Left lung (tissue), 10 donors: ENCODE data around the gene AGBL1. TPM values are rescaled to one million over a fixed set of nuclear protein-coding genes. Genes with fewer than 3 reads are reported as not detected.

Source experiments
- ATAC-seq: fragments of 200-7000 bp; cut with Tn5 transposase; one replicate; pipeline ENCODE4 v1.9.1; 2020; ENCODE audit warnings: moderate library complexity
- DNase-seq, 4 donors: peaks; one replicate each; pipeline ENCODE4 v3.0.0-alpha.2; 2013 to 2020
- H3K27ac ChIP-seq, 2 donors: fragments of 200-600 bp; sonication (generic) in 1 of 2; one replicate each; pipeline versions ENCODE4 v1.5.0 to v1.8.0; 2020 to 2021
- H3K27me3 ChIP-seq, 2 donors: fragments of 200-600 bp; sonication (generic) in 1 of 2; one replicate each; pipeline versions ENCODE4 v1.5.0 to v1.8.0; 2020 to 2021
- H3K36me3 ChIP-seq, 2 donors: fragments of 200-600 bp; sonication (generic) in 1 of 2; one replicate each; pipeline versions ENCODE4 v1.5.0 to v1.8.0; 2020 to 2021
- H3K4me1 ChIP-seq, 2 donors: fragments of 200-600 bp; one replicate each; pipeline ENCODE4 v1.8.0; 2021
- H3K4me3 ChIP-seq, 2 donors: fragments of 200-600 bp; sonication (generic) in 1 of 2; one replicate each; pipeline versions ENCODE4 v1.5.0 to v1.8.0; 2020 to 2021; ENCODE audit warnings: mild to moderate bottlenecking in 1 of 2
- H3K9me3 ChIP-seq, 2 donors: fragments of 200-600 bp; sonication (generic) in 1 of 2; one replicate each; pipeline versions ENCODE4 v1.5.0 to v1.8.0; 2020 to 2021
- CTCF ChIP-seq, 2 donors: fragments of 200-600 bp; sonication (generic) in 1 of 2; IDR thresholded peaks; one replicate each; pipeline versions ENCODE4 v1.5.0 to v1.8.0; 2021; ENCODE audit warnings: antibody characterized with exemption in 2 of 2
- intact Hi-C, 2 donors: fragments of 100-400 bp; cut with DNase I; formaldehyde crosslinking; loops; one replicate each; pipeline versions ENCODE4 v1.11.2 to v1.14.2; 2022
- polyA plus RNA-seq, 6 donors: library from polyadenylated mRNA; unstranded; fragments of 120-200 nt; gene quantifications; one replicate each; pipeline ENCODE4 v1.2.1, GENCODE V29; 2013; ENCODE audit not compliant: insufficient read length in 6 of 6
- total RNA-seq, 2 donors: library from RNA; stranded (reverse); fragmentation: NEBNext Ultra II Directional; extraction: Animal tissue kit (Norgen Biotek cat#: 25700); gene quantifications; one replicate each; pipeline ENCODE4 v1.2.1, GENCODE V29; 2021
- donor health status: DM: no; HTN: yes; CAD: no.
- donor health status: DM: no; HTN: no; CAD: no.

AGBL1 gene
- total and polyA plus RNA-seq, 8 donors: 0.01 to 3.3 (median 0.11) TPM; not detected in 1

DNA sequence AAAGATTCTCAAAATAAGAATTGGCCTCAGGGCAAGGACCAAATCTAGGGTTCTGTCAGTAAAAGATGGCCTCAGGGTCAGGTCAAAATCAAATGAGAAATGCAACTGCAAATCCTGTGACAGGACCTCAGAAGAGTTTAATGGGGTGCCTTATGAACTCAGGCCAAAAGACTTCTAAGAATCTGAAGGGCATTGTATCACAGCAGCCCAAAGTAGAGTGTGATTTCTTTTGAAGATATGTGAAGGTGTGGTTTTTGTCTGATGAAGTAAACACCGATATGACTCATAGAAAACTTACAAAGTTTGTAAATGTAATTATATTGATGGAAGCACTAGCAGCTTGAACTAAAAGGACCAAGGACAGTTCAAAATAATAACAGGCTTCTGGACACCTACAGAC is 966.1 kb downstream of the AGBL1 start:
- no peak for DNase-seq
- no peak overlapping the region for H3K27ac ChIP-seq
- no peaks in the 10 kb centered on the region for H3K36me3 ChIP-seq
- ATAC-seq: no peak
- H3K4me3 ChIP-seq: no peak overlapping the region
- H3K27me3 ChIP-seq: no peaks in the 10 kb centered on the region
- H3K9me3 ChIP-seq: no peaks in the 10 kb centered on the region
- TF ChIP-seq CTCF (IDR thresholded peaks at IDR 0.05): no peak
- H3K4me1 ChIP-seq: no peaks in the 10 kb centered on the region
- intact Hi-C loops: no loop called here

DNA sequence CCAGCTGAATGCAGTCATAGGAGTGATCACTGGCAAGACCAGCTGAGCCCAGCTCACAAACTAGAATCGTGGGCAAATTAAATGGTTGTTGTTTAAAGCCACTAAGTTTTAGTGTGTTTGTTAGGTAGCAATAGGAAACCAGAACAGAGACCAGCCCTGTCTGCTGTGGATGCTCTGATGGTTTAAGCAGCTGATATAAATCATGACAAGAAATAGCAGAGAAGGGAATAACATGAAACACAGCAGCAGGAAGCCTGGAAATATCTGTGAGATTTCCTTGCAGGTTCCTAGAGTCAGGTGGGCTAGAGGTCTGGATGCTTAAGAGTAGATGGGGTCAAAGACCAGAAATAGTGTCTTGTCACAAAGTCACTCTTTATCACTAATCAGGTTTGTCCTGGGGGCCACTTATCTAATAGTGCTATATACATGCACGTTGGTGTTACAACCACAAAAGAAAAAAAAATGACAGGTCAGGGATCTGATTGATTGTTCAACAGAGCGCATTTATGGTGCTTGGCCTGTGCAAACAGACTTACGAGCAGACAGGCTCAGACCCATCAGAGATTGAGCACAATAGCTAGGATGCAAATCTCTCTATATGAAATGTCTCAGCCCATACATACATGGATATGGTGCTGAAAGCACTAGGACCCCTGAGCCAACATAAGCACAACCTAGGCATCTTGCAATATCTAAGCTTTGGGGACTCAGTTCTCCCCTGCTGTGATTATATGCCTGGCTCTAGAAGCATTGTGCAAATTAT is 967.7 kb downstream of the AGBL1 start:
- Histone ChIP-seq H3K36me3 (no peaks in the 10 kb centered on the region), H3K27me3 (no peaks in the 10 kb centered on the region), H3K9me3 (no peaks in the 10 kb centered on the region), H3K27ac (no peak overlapping the region), H3K4me3 (no peak overlapping the region), H3K4me1 (no peaks in the 10 kb centered on the region)
- TF ChIP-seq CTCF (IDR thresholded peaks at IDR 0.05): no peak
- ATAC-seq (no peak), DNase-seq (no peak)
- intact Hi-C loops: no loop called here
